Prostate gland (tissue), 2 donors: Measurements from ENCODE around the gene KRT6B. TPM values are rescaled to one million over a fixed set of nuclear protein-coding genes. Genes with fewer than 3 reads are reported as not detected.

ENCODE experiments used
- DNase-seq: peaks from one replicate; pipeline ENCODE4 v3.0.0-alpha.2; 2019; ENCODE audit warnings: low spot score
- H3K27ac ChIP-seq, 2 donors: fragments of 200-600 bp; sonication (generic); 2 replicates each; pipeline ENCODE4 v1.5.1; 2017 to 2019
- H3K27me3 ChIP-seq: fragments of 200-600 bp; sonication (generic); replicated peaks from 2 replicates; pipeline ENCODE4 v1.5.1; 2019; ENCODE audit not compliant: insufficient read depth
- H3K36me3 ChIP-seq, 2 donors: fragments of 200-600 bp; sonication (generic); 1 replicate in 1 of 2; 2 replicates in 1 of 2; pipeline versions ENCODE4 v1.5.1 to v1.8.1; 2017 to 2019
- H3K4me1 ChIP-seq: fragments of 200-600 bp; sonication (generic); replicated peaks from 2 replicates; pipeline ENCODE4 v1.5.1; 2019
- H3K4me3 ChIP-seq, 2 donors: fragments of 200-600 bp; sonication (generic); 2 replicates each; pipeline ENCODE4 v1.5.1; 2017 to 2019
- H3K9me3 ChIP-seq: fragments of 200-600 bp; sonication (generic); 2 replicates; pipeline ENCODE4 v1.5.1; 2017
- CTCF ChIP-seq, 4 experiments: fragments of 200-600 bp in 2 of 4; fragments of 450-650 bp in 2 of 4; sonication (generic) in 2 of 4; IDR thresholded peaks; 1 replicate in 3 of 4; 2 replicates in 1 of 4; pipeline ENCODE4 v1.5.1; 2016 to 2019; ENCODE audit warnings: antibody characterized with exemption in 4 of 4, mild to moderate bottlenecking in 2 of 4, moderate library complexity in 2 of 4
- POLR2A ChIP-seq: fragments of 450-650 bp; IDR thresholded peaks from one replicate; pipeline ENCODE4 v1.6.1; 2016; ENCODE audit warnings: antibody characterized with exemption, mild to moderate bottlenecking
- POLR2AphosphoS5 ChIP-seq: sonication (generic); formaldehyde crosslinking; IDR thresholded peaks from one replicate; pipeline ENCODE4 v1.6.1; 2017; ENCODE audit warnings: antibody characterized with exemption
- WGBS: methylation state at CpG from one replicate; pipeline ENCODE4 v1.1.5; 2018; 5-methylcytosine and 5-hydroxymethylcytosine counted together
- intact Hi-C: fragments of 100-400 bp; cut with DNase I; formaldehyde crosslinking; loops from one replicate; pipeline ENCODE4 v1.14.2; 2022
- total RNA-seq, 2 donors: library from RNA; depleted of rRNA; stranded (reverse); fragments of >200 nt; gene quantifications; one replicate each; pipeline ENCODE4 v1.1.0, GENCODE V29; 2016

The KRT6B gene
- total RNA-seq, 2 donors from 2014 or later = 0.40 to 0.87 TPM

- intact Hi-C loops = no loop called here
- TF ChIP-seq POLR2A = no peak
- TF ChIP-seq POLR2AphosphoS5 = no peak
- TF ChIP-seq CTCF (IDR thresholded peaks at IDR 0.05) = no peak
- no peaks in the 10 kb centered on the region for H3K4me1 ChIP-seq
- no peak overlapping the region for H3K4me3 ChIP-seq
- WGBS = 98% methylated on average over 2 of the region's 2 CpGs
- H3K27ac ChIP-seq = no peak overlapping the region
- H3K9me3 ChIP-seq = no peaks in the 10 kb centered on the region
- no peak for DNase-seq
- no peaks in the 10 kb centered on the region for H3K27me3 ChIP-seq
- no peaks in the 10 kb centered on the region for H3K36me3 ChIP-seq
Measured at GRCh38 chr12:52402377-52402776, 49.6 kb downstream of the KRT6B start.

- Histone ChIP-seq H3K36me3 (no peaks in the 10 kb centered on the region), H3K27me3 (no peaks in the 10 kb centered on the region), H3K4me1 (no peaks in the 10 kb centered on the region), H3K27ac (no peak overlapping the region), H3K9me3 (no peaks in the 10 kb centered on the region), H3K4me3 (no peak overlapping the region)
- no peak for TF ChIP-seq POLR2AphosphoS5
- TF ChIP-seq POLR2A = no peak
- TF ChIP-seq CTCF (IDR thresholded peaks at IDR 0.05) = no peak
- 88% methylated on average over 4 of the region's 4 CpGs for WGBS
- no peak for DNase-seq
- intact Hi-C loops = no loop called here
Measured at GRCh38 chr12:52401926-52402325, 50.0 kb downstream of the KRT6B start.

GRCh38 chr12:52401526-52401925 is 50.4 kb downstream of the KRT6B start:
- Histone ChIP-seq H3K27me3 (no peaks in the 10 kb centered on the region), H3K4me1 (no peaks in the 10 kb centered on the region), H3K36me3 (no peaks in the 10 kb centered on the region), H3K27ac (no peak overlapping the region), H3K9me3 (no peaks in the 10 kb centered on the region), H3K4me3 (no peak overlapping the region)
- intact Hi-C loops = no loop called here
- 93% methylated on average over 5 of the region's 5 CpGs for WGBS
- TF ChIP-seq POLR2A (no peak), CTCF (IDR thresholded peaks at IDR 0.05) (no peak), POLR2AphosphoS5 (no peak)
- DNase-seq = no peak

- H3K4me1 ChIP-seq = no peaks in the 10 kb centered on the region
- H3K27ac ChIP-seq = no peak overlapping the region
- TF ChIP-seq POLR2A = no peak
- TF ChIP-seq POLR2AphosphoS5 = no peak
- no peak for TF ChIP-seq CTCF (IDR thresholded peaks at IDR 0.05)
- no peak for DNase-seq
- no peaks in the 10 kb centered on the region for H3K9me3 ChIP-seq
- intact Hi-C loops = no loop called here
- no peak overlapping the region for H3K4me3 ChIP-seq
- H3K36me3 ChIP-seq = no peaks in the 10 kb centered on the region
- no peaks in the 10 kb centered on the region for H3K27me3 ChIP-seq
- WGBS = 74% methylated on average over 9 of the region's 9 CpGs
Measured at GRCh38 chr12:52400906-52401305, 51.0 kb downstream of the KRT6B start.

GRCh38 chr12:52399756-52400155 is 52.2 kb downstream of the KRT6B start:
- WGBS = 97% methylated on average over 16 of the region's 16 CpGs
- Histone ChIP-seq H3K27me3 (no peaks in the 10 kb centered on the region), H3K4me1 (no peaks in the 10 kb centered on the region), H3K4me3 (no peak overlapping the region), H3K36me3 (no peaks in the 10 kb centered on the region), H3K9me3 (no peaks in the 10 kb centered on the region), H3K27ac (no peak overlapping the region)
- intact Hi-C loops = no loop called here
- TF ChIP-seq CTCF (IDR thresholded peaks at IDR 0.05) (no peak), POLR2AphosphoS5 (no peak), POLR2A (no peak)
- DNase-seq = no peak
